Body of pancreas (tissue), 4 donors: ENCODE data around the gene MYO18B.

Experiments used
- POLR2A ChIP-seq, 3 donors: fragments of 450-650 bp; IDR thresholded peaks; one replicate each; pipeline ENCODE4 v1.6.1; 2016; ENCODE audit warnings: antibody characterized with exemption in 3 of 3, mild to moderate bottlenecking in 2 of 3
- TF ChIP-seq, protein P1 (sequence below), 7 experiments: fragments of 450-650 bp in 4 of 7; fragments of 200-600 bp in 3 of 7; sonication (generic) in 3 of 7; IDR thresholded peaks; one replicate each; pipeline ENCODE4 v1.5.1; 2016 to 2019; ENCODE audit warnings: antibody characterized with exemption in 7 of 7

DNA sequence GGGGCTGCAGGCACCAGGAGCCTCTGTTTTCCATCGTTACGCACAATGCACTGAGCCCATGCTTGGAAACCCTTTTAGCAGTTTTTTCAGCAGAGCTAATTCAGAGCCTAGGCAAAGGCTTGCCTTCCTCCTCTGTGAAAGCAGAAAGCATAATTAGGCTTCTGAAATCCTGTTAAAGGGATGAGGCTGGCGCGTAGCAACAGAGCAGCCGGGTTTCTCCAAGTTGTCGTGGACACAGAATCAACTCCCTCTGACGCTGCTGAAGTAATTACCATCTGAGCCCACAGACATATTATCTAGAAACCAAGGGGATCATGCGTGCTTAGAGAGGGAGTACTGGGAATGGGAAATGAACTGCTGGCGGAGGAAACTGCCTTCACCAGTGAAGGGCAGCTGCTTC is 85.4 kb downstream of the MYO18B start:
- TF ChIP-seq, protein P1, sequence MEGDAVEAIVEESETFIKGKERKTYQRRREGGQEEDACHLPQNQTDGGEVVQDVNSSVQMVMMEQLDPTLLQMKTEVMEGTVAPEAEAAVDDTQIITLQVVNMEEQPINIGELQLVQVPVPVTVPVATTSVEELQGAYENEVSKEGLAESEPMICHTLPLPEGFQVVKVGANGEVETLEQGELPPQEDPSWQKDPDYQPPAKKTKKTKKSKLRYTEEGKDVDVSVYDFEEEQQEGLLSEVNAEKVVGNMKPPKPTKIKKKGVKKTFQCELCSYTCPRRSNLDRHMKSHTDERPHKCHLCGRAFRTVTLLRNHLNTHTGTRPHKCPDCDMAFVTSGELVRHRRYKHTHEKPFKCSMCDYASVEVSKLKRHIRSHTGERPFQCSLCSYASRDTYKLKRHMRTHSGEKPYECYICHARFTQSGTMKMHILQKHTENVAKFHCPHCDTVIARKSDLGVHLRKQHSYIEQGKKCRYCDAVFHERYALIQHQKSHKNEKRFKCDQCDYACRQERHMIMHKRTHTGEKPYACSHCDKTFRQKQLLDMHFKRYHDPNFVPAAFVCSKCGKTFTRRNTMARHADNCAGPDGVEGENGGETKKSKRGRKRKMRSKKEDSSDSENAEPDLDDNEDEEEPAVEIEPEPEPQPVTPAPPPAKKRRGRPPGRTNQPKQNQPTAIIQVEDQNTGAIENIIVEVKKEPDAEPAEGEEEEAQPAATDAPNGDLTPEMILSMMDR (IDR thresholded peaks at IDR 0.05), result no peak
- no peak for TF ChIP-seq POLR2A (IDR thresholded peaks at IDR 0.05)
